Uterus (tissue), 2 donors: ENCODE results near the gene HYKK.

Experiments
- POLR2A ChIP-seq, 2 donors: fragments of 450-650 bp; IDR thresholded peaks; one replicate each; pipeline ENCODE4 v1.6.1; 2016; ENCODE audit warnings: antibody characterized with exemption in 2 of 2, mild to moderate bottlenecking in 1 of 2, moderate library complexity in 1 of 2
- TF ChIP-seq, protein P1 (sequence below), 4 experiments: fragments of 200-600 bp in 2 of 4; fragments of 450-650 bp in 2 of 4; sonication (generic) in 2 of 4; IDR thresholded peaks; one replicate each; pipeline ENCODE4 v1.5.1; 2016 to 2019; ENCODE audit warnings: antibody characterized with exemption in 4 of 4, mild to moderate bottlenecking in 2 of 4, moderate library complexity in 1 of 4

DNA sequence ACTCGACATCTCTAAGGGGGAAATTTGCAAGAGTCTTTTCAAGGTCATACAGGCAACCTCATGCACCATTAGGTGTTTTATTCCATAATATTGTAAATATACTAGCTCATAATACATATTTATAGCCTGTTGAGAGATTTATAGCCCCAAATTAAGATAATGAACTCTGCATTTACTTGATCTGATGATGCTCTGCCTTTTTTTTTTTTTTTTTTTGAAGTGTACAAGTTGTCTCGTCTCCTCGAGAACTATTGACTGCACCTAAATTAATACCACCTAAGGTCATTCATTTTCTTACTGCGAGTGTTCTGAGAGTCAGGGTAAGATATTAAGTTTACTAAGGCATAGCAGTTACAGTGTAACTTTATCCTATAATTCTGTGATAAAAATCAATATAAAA, 64.0 kb downstream of the HYKK start:
- TF ChIP-seq, protein P1, sequence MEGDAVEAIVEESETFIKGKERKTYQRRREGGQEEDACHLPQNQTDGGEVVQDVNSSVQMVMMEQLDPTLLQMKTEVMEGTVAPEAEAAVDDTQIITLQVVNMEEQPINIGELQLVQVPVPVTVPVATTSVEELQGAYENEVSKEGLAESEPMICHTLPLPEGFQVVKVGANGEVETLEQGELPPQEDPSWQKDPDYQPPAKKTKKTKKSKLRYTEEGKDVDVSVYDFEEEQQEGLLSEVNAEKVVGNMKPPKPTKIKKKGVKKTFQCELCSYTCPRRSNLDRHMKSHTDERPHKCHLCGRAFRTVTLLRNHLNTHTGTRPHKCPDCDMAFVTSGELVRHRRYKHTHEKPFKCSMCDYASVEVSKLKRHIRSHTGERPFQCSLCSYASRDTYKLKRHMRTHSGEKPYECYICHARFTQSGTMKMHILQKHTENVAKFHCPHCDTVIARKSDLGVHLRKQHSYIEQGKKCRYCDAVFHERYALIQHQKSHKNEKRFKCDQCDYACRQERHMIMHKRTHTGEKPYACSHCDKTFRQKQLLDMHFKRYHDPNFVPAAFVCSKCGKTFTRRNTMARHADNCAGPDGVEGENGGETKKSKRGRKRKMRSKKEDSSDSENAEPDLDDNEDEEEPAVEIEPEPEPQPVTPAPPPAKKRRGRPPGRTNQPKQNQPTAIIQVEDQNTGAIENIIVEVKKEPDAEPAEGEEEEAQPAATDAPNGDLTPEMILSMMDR (IDR thresholded peaks at IDR 0.05), result no peak
- TF ChIP-seq POLR2A (IDR thresholded peaks at IDR 0.05), result no peak
